HG02642 (cell line): ENCODE results near the gene SRRD.
"Not testable (repeated sequence)": the region's sequence is repeated elsewhere in the genome, so short reads cannot be mapped to it uniquely, and the experiment has no call there.

Experiments used
- ATAC-seq: cut with Tn5 transposase; IDR thresholded peaks from one replicate; pipeline ENCODE4 v1.9.1; 2021; ENCODE audit warnings: mild to moderate bottlenecking; ENCODE audit not compliant: unreplicated experiment, poor library complexity

SRRD gene

GRCh38 chr22:26514419-26515161, 30.9 kb downstream of the SRRD start:
- ATAC-seq, result no peak

GRCh38 chr22:26515931-26516330, 32.3 kb downstream of the SRRD start:
- ATAC-seq, result no peak

- ATAC-seq, result no peak
These were observed 32.8 kb downstream of the SRRD start for GRCh38 chr22:26516503-26516902.

DNA sequence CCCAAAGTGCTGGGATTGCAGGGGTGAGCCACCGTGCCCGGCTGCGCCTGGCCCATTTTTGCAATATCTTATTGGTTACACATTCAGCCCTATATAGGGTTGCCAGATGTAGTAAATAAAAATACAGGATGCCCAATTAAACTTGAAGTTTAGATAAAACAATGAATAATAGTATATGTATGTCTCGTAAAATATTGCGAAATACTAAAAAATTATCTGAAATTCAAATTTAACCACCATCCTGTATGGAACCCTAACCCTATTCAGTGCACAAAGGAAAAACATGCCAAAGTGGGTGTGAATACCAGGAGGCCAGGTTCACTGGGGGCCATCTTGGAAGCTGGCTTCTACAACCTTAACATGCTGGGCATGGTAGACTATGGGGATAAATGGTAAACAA, 33.8 kb downstream of the SRRD start:
- no peak for ATAC-seq

DNA sequence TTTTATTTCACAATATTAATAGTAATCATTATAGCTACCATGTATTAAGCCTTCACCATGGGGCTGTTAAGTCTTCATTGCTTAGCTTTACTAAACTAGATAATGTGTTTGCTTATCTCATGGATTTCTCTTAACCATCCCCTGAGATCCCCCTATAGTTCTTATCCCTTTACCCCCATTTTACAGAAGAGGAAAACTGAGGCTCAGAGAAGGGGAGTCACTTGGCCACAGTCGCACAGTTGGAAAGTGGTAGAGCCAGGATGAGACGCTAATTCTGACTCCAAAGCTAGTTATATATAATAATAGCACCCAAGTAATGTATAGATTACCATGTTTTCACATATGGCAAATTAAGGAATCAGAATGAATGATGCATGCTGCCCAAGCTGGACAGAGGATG, 38.3 kb downstream of the SRRD start:
- ATAC-seq, result no peak

- no peak for ATAC-seq
These were observed 38.9 kb downstream of the SRRD start for GRCh38 chr22:26522592-26522991.

- ATAC-seq, result no peak
These were observed 41.2 kb downstream of the SRRD start for GRCh38 chr22:26524870-26525269.

GRCh38 chr22:26525946-26526564, 42.4 kb downstream of the SRRD start:
- no peak for ATAC-seq

- ATAC-seq, result no peak
These were observed 43.5 kb downstream of the SRRD start for GRCh38 chr22:26527167-26527566.

DNA sequence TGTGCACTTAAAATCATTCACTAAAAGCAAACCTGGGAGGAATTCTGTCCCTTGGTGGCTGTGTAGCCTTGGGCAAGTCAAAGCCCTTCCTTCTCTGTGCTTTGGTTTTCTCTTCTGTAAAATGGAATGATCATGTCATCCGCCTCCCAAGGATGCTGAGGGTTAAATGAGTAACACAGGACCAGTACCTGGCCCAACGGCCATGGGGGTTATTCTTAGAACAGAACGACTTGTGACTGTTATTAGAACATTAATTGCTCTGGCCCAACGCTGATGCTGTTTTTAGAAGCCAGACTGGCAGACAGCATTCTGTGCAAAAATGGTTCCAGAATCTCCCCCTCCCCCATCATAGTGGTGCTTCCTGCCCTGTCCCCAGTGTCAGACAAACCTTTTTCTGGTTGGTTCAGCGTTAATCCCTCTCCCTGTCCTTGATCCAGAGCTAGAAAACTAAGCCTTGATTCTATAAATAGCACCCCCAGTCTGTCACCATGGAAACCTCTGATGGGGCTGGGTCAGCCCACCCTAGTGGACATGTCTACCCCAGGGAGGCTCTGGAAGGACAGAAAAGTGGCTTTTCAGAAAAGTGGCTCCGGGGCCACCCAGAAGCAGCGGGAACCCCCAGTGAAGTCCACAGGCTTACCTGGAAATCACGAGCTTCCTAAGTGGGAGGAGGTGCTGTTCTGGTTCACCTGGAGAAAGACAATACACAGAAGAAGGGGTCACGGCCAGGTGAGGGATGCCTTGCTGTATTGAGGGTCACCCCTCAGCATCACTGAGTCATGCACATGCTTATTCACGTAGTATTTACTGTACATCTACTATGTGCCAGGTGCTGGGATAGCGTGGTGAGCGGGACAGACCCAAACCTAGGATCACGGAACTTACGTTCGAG, 44.1 kb downstream of the SRRD start:
- no peak for ATAC-seq

DNA sequence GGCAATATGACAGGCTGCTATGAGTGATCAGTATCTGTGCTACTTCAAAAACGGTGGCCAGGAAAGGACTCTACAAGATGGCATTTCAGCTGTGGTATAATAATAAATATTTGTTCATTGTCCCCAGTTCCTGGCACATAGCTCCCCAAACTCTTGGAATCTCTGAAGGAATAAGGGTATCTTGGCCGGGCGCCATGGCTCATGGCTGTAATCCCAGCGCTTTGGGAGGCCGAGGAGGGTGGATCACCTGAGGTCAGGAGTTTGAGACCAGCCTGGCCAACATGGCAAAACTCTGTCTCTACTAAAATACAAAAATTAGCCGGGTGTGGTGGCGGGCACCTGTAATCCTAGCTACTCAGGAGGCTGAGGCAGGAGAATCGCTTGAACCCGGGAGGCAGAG, 44.8 kb downstream of the SRRD start:
- ATAC-seq, result not testable (repeated sequence)

- no peak for ATAC-seq
These were observed 45.7 kb downstream of the SRRD start for GRCh38 chr22:26529345-26529744.

DNA sequence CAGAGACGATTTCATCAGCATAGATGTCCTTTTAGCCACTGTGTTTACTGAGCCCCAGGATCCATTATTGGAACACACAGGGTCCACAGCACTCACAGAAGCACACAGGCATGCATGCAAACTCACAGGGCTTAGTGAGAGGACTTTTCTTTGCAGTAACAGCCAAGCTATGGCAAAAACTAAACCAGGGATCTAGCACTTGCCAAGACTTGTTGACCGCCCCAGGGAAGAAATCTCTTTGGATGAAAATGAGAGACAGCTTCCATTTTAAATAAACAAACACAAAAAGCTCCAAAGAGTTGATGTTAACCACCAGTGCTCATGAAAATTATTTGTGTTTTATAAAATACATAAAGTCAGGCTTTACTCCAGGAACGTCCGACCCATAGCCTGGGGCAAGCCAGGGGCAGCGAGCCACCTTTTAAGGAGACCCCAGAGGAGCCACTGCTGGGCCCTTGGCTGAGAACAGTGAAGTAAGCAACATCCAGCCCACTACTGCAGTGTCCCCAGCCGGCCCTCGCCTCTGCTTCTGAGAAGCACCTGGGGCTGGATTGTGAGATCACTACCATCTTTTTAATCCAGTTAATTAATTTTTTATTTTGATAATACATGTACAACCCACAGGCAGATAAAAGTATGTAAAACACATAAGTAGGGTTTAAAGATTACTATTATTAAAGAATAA, 50.6 kb downstream of the SRRD start:
- ATAC-seq, result no peak

GRCh38 chr22:26534874-26535602, 51.4 kb downstream of the SRRD start:
- ATAC-seq, result no peak

DNA sequence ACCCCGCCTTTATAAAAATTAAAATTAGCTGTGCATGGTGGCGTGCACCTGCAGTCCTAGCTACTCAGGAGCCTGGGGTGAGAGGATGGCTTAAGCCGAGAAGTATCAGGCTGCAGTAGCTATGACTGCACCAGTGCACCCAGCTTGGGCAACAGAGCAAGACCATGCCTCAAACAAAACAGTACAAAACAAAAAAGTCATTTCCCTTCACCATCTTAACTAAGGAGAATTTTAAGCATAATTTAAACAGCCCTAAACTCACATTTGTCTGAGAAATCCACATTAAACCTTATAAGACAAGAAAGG, 51.9 kb downstream of the SRRD start:
- no peak for ATAC-seq

- ATAC-seq, result no peak
These were observed 52.5 kb downstream of the SRRD start for GRCh38 chr22:26536056-26536761.

- ATAC-seq, result no peak
These were observed 53.1 kb downstream of the SRRD start for GRCh38 chr22:26536762-26537134.

DNA sequence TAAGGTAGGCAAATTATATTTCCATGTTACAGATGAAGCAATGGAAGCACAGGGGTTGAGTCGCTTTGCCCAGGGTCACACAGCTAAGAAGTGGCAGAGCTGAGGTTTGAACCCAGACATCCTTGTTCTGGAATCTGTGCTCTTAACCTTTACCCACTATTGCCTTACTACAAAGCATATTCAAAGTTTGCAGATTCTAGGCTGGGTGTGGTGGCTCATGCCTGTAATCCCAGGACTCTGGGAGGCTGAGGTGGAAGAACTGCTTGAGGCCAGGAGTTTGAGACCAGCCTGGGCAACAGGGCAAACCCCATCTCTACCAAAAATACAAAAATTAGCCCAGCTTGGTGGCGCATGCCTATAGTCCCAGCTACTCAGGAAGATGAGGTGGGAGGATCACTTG, 56.4 kb downstream of the SRRD start:
- ATAC-seq, result no peak

GRCh38 chr22:26541167-26541819, 57.6 kb downstream of the SRRD start:
- no peak for ATAC-seq
